Dermis microvascular lymphatic vessel endothelial cell (primary cell): Measurements from ENCODE around the gene SARDH. TPM values are rescaled to one million over a fixed set of nuclear protein-coding genes. Genes with fewer than 3 reads are reported as not detected.

ENCODE experiments used
- DNase-seq, 2 donors: peaks; one replicate each; pipeline versions ENCODE4 v3.0.0 to v3.0.0-alpha.2; 2010; ENCODE audit warnings: low read depth in 2 of 2
- total RNA-seq: library from RNA; depleted of rRNA; stranded (reverse); fragments of >200 nt; gene quantifications from 2 replicates; pipeline ENCODE4 v1.2.1, GENCODE V29; 2014

SARDH gene
- total RNA-seq, 1 donor from 2014 or later, result under 0.01 TPM

- DNase-seq, result no peak
These were observed 67.7 kb downstream of the SARDH start for GRCh38 chr9:133670466-133670865.

GRCh38 chr9:133669182-133669801 is 68.9 kb downstream of the SARDH start:
- no peak for DNase-seq

GRCh38 chr9:133667759-133668450 is 70.2 kb downstream of the SARDH start:
- no peak for DNase-seq

- no peak for DNase-seq
These were observed 71.3 kb downstream of the SARDH start for GRCh38 chr9:133666845-133667244.

GRCh38 chr9:133666387-133666786 is 71.8 kb downstream of the SARDH start:
- DNase-seq, result no peak

GRCh38 chr9:133665535-133665934 is 72.6 kb downstream of the SARDH start:
- DNase-seq, result no peak

- no peak for DNase-seq
These were observed 73.1 kb downstream of the SARDH start for GRCh38 chr9:133665096-133665495.

- no peak for DNase-seq
These were observed 73.7 kb downstream of the SARDH start for GRCh38 chr9:133664173-133665050.

- no peak for DNase-seq
These were observed 76.2 kb downstream of the SARDH start for GRCh38 chr9:133661846-133662540.

GRCh38 chr9:133659516-133659915 is 78.6 kb downstream of the SARDH start:
- no peak for DNase-seq

- DNase-seq, result no peak
These were observed 79.4 kb downstream of the SARDH start for GRCh38 chr9:133658442-133659431.

GRCh38 chr9:133657120-133657661 is 81.0 kb downstream of the SARDH start:
- DNase-seq, result no peak

GRCh38 chr9:133656211-133657119 is 81.7 kb downstream of the SARDH start:
- DNase-seq, result no peak

- DNase-seq, result no peak
These were observed 82.5 kb downstream of the SARDH start for GRCh38 chr9:133655701-133656100.

- no peak for DNase-seq
These were observed 83.2 kb downstream of the SARDH start for GRCh38 chr9:133654736-133655657.

GRCh38 chr9:133653638-133654037 is 84.5 kb downstream of the SARDH start:
- no peak for DNase-seq

GRCh38 chr9:133650026-133650425 is 88.1 kb downstream of the SARDH start:
- no peak for DNase-seq

- no peak for DNase-seq
These were observed 89.0 kb downstream of the SARDH start for GRCh38 chr9:133649194-133649593.
